Measurements from ENCODE around the gene GCLC. TPM values are rescaled to one million over a fixed set of nuclear protein-coding genes. Genes with fewer than 3 reads are reported as not detected.

GCLC gene
- total RNA-seq, 1 donor from 2014 or later, result 54.6 TPM

DNA sequence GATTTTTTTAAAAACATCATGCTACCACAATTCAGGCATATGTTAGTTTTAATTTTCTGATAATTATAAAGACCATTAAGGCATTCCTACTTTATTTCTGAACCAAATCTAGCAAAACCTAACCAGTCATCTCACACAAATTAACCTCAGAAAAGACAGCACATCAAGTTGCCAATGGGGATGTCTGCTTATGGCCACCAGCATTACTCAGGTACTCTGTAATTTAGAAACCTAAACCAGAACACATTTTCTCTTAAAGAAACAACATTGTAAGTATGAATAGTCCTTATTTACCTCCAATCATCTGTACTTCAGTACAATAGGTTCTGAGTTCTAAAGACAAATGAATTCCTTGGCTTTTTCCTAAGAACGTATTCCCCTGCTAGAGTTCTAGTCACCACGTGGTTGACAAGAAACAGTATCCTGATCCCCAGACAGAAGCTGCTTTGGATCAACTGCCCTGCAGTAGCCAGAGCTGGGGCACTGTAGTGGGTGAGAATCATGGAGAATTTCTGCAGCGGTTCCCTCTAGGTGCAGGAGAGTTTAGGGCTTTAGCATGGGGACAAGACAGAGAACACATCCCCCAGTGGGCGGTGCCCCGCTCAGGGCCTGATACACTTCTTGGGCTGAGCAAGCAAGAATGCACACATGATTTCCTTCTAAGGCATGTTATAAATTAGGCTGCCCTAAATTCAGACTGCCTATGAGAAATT, 15.4 kb downstream of the GCLC start:
- no peak for TF ChIP-seq CTCF (conservative IDR thresholded peaks at IDR 0.05)
- no peak overlapping the region for H3K4me3 Mint-ChIP-seq

DNA sequence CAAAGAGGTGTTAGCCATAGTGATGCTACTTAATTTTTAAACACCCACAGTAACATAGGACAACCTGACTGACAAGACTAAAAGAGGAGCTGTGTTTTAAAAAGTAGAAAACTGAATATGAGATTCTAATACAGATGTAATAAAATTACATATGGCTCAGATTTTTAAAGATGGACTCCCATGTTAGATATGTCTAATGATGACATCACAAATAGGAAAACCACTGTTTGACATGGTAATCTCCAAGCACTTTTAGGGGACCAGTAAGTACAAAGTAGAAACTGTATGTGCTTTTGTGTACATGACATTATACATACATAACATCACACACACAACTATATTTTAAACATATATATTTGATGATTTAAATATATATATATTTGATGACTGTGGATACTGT, 16.8 kb downstream of the GCLC start:
- peaks cover 79% of the 10 kb centered on the region for H3K4me1 Mint-ChIP-seq (ENCODE audit: unreplicated experiment)
- peak overlapping the region; percentile 32 for H3K27ac Mint-ChIP-seq
- H3K36me3 Mint-ChIP-seq, result no peaks in the 10 kb centered on the region

More for the DNA sequence above, 15.4 kb downstream of the GCLC start:
- Mint-ChIP-seq H3K4me1 (ENCODE audit: unreplicated experiment) (peaks cover 72% of the 10 kb centered on the region), H3K27ac (peak overlapping the region; percentile 75), H3K27me3 (no peaks in the 10 kb centered on the region), H3K36me3 (peaks cover 4% of the 10 kb centered on the region), H3K9me3 (no peaks in the 10 kb centered on the region)
- no peak for DNase-seq (ENCODE audit: extremely low spot score, unreplicated experiment)

DNA sequence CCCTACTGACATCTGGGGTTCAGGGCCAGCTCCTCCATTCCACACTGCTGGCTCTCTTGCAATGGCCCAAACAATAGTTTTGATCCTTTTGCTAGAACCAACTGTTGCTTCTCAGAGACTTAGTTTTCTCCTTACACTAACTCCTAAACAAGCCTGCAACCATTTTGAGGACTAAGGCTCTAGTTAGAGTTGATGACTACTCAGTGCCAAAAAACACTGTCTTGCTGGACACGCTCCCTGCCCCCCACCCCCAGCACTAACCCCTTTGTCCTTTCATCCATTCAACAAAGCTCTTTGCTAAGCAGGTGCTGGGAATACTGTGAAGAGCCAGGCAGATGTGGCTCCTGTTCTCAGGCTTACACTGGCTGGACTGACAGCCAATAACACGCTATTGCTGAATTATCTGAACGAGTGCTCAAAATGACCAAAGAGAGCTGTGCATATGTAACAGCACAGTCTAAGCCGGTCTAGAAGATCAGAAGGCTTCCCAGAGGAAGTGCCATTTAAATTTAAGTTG, 17.6 kb downstream of the GCLC start:
- Mint-ChIP-seq H3K4me1 (ENCODE audit: unreplicated experiment) (peaks cover 72% of the 10 kb centered on the region), H3K27me3 (no peaks in the 10 kb centered on the region), H3K27ac (peak overlapping the region; percentile 32), H3K9me3 (no peaks in the 10 kb centered on the region), H3K4me3 (no peak overlapping the region), H3K36me3 (peaks cover 3% of the 10 kb centered on the region)
- no peak for TF ChIP-seq CTCF (conservative IDR thresholded peaks at IDR 0.05)
- no peak for DNase-seq (ENCODE audit: extremely low spot score, unreplicated experiment)

More for the DNA sequence above, 16.8 kb downstream of the GCLC start:
- DNase-seq (ENCODE audit: extremely low spot score, unreplicated experiment), result no peak
- TF ChIP-seq CTCF (conservative IDR thresholded peaks at IDR 0.05), result no peak
- Mint-ChIP-seq H3K4me3 (no peak overlapping the region), H3K9me3 (no peaks in the 10 kb centered on the region), H3K27me3 (no peaks in the 10 kb centered on the region)

DNA sequence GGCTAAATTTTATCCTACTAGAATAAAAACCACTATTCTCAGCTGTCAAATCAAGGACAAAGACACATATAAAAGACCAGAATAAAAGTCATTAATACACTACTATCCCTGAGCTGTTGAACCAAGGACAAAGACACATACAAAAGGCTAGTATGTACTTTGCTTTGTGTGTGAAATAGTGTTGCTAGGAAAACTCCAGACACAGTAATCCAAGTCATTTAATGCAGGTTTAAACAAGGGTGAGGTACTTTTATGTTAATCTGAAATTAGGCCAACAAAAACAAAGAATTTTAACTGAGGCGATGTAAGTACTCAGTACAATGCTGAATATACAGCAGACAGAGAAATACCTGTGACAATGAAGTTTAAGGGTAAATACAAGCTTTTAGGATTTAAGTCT, 18.9 kb downstream of the GCLC start:
- H3K4me3 Mint-ChIP-seq, result no peak overlapping the region
- peaks cover 61% of the 10 kb centered on the region for H3K4me1 Mint-ChIP-seq (ENCODE audit: unreplicated experiment)
- H3K27ac Mint-ChIP-seq, result peak overlapping the region; percentile 32
- no peaks in the 10 kb centered on the region for H3K9me3 Mint-ChIP-seq
- H3K36me3 Mint-ChIP-seq, result peaks cover 4% of the 10 kb centered on the region
- H3K27me3 Mint-ChIP-seq, result no peaks in the 10 kb centered on the region
- no peak for DNase-seq (ENCODE audit: extremely low spot score, unreplicated experiment)
- no peak for TF ChIP-seq CTCF (conservative IDR thresholded peaks at IDR 0.05)

DNA sequence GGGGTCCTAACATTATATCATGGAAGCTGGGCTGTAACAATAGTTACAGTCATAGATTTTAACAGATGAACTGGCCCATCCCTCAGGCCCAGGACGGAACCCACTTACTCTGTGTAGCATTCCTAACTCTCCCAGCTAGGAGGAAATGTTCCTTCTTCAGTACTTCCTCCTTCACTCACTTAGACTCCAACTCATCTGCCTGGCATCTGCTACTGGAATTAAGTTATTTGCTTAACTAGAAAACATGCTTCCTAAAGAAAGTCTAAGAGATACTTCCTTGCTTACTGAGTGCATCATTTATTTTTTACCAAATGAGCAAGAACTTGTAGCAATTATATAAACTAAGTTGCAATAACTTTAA, 20.5 kb downstream of the GCLC start:
- peaks cover 46% of the 10 kb centered on the region for H3K4me1 Mint-ChIP-seq (ENCODE audit: unreplicated experiment)
- TF ChIP-seq CTCF (conservative IDR thresholded peaks at IDR 0.05), result no peak
- no peak overlapping the region for H3K27ac Mint-ChIP-seq
- H3K27me3 Mint-ChIP-seq, result no peaks in the 10 kb centered on the region
- H3K36me3 Mint-ChIP-seq, result peaks cover 12% of the 10 kb centered on the region
- H3K9me3 Mint-ChIP-seq, result no peaks in the 10 kb centered on the region
- DNase-seq (ENCODE audit: extremely low spot score, unreplicated experiment), result no peak
- no peak overlapping the region for H3K4me3 Mint-ChIP-seq
